DMS53 (cell line): Measurements from ENCODE around the gene GLI1.
A peak's percentile ranks its signal among the peaks of the same experiment; 100 is the strongest.
"Not testable (repeated sequence)": the region's sequence is repeated elsewhere in the genome, so short reads cannot be mapped to it uniquely, and the experiment has no call there.

ENCODE experiments used
- DNase-seq: peaks from one replicate; lab custom pipeline; 2025; lab: John Stamatoyannopoulos, UW

Gene GLI1

GRCh38 chr12:57476162-57476992 lies 16.8 kb downstream of the GLI1 start:
- DNase-seq = peak; percentile 75

GRCh38 chr12:57476993-57477709 lies 17.6 kb downstream of the GLI1 start:
- DNase-seq = no peak

- DNase-seq = no peak
Observed at GRCh38 chr12:57477710-57478681, 18.4 kb downstream of the GLI1 start.

GRCh38 chr12:57479043-57479375 lies 19.4 kb downstream of the GLI1 start:
- no peak for DNase-seq

- no peak for DNase-seq
Observed at GRCh38 chr12:57479376-57480115, 20.0 kb downstream of the GLI1 start, which contains the start of gene ARHGAP9. ARHGAP9 (minus strand) TSS chr12:57479866; CDS start chr12:57479406, 460 bp downstream.

- no peak for DNase-seq
Observed at GRCh38 chr12:57481671-57482070, 22.1 kb downstream of the GLI1 start.

- no peak for DNase-seq
Observed at GRCh38 chr12:57483466-57483865, 23.9 kb downstream of the GLI1 start.

GRCh38 chr12:57485695-57486094 lies 26.1 kb downstream of the GLI1 start:
- DNase-seq = no peak

- DNase-seq = peak; percentile 75
Observed at GRCh38 chr12:57487055-57487596, 27.5 kb downstream of the GLI1 start.

GRCh38 chr12:57487597-57488401 lies 28.2 kb downstream of the GLI1 start, which contains the start of gene MARS1:
MARS1 (plus strand) TSS chr12:57488068; CDS start chr12:57488091, 23 bp downstream.
- peak; percentile 100 for DNase-seq

GRCh38 chr12:57488402-57489156 lies 29.0 kb downstream of the GLI1 start:
- peak; percentile 57 for DNase-seq

- DNase-seq = no peak
Observed at GRCh38 chr12:57489157-57489641, 29.6 kb downstream of the GLI1 start.

GRCh38 chr12:57490126-57490525 lies 30.5 kb downstream of the GLI1 start:
- no peak for DNase-seq

GRCh38 chr12:57491393-57492280 lies 32.1 kb downstream of the GLI1 start:
- DNase-seq = peak; percentile 67

- not testable (repeated sequence) for DNase-seq
Observed at GRCh38 chr12:57495051-57495701, 35.6 kb downstream of the GLI1 start.

- DNase-seq = no peak
Observed at GRCh38 chr12:57496822-57497221, 37.2 kb downstream of the GLI1 start.
